ENCODE data around the gene PKIB. TPM values are rescaled to one million over a fixed set of nuclear protein-coding genes. Genes with fewer than 3 reads are reported as not detected.

The PKIB gene
- total RNA-seq, 2 experiments from 2014 or later = 0.69 to 0.90 TPM

- H3K4me3 Mint-ChIP-seq = no peak overlapping the region
- ATAC-seq (no peak), DNase-seq (no peak)
- no peak for TF ChIP-seq CTCF (IDR thresholded peaks at IDR 0.05)
- no peaks in the 10 kb centered on the region for H3K4me1 Mint-ChIP-seq (ENCODE audit: low read depth)
- ChIA-PET CTCF (no interaction called here), POLR2A (no interaction called here)
- no peaks in the 10 kb centered on the region for H3K27me3 Mint-ChIP-seq
- no peaks in the 10 kb centered on the region for H3K9me3 Mint-ChIP-seq
- no peaks in the 10 kb centered on the region for H3K36me3 Mint-ChIP-seq (ENCODE audit: low read depth)
- no peak overlapping the region for H3K27ac Mint-ChIP-seq
- intact Hi-C loops (cut with micrococcal nuclease) = no loop called here
These were observed 91.5 kb downstream of the PKIB start for GRCh38 chr6:122701666-122702065.

- H3K27me3 Mint-ChIP-seq = no peaks in the 10 kb centered on the region
- H3K9me3 Mint-ChIP-seq = no peaks in the 10 kb centered on the region
- ChIA-PET CTCF (no interaction called here), POLR2A (no interaction called here)
- H3K4me3 Mint-ChIP-seq = no peak overlapping the region
- intact Hi-C loops (cut with micrococcal nuclease) = no loop called here
- no peak for ATAC-seq
- no peaks in the 10 kb centered on the region for H3K36me3 Mint-ChIP-seq (ENCODE audit: low read depth)
- no peak for TF ChIP-seq CTCF (IDR thresholded peaks at IDR 0.05)
- H3K4me1 Mint-ChIP-seq (ENCODE audit: low read depth) = no peaks in the 10 kb centered on the region
- no peak for DNase-seq
- no peak overlapping the region for H3K27ac Mint-ChIP-seq
These were observed 92.6 kb downstream of the PKIB start for GRCh38 chr6:122702841-122703240.

GRCh38 chr6:122704066-122704465 lies 93.9 kb downstream of the PKIB start:
- no peak overlapping the region for H3K27ac Mint-ChIP-seq
- CTCF ChIA-PET = no interaction called here
- no peaks in the 10 kb centered on the region for H3K9me3 Mint-ChIP-seq
- H3K4me1 Mint-ChIP-seq (ENCODE audit: low read depth) = no peaks in the 10 kb centered on the region
- no peak overlapping the region for H3K4me3 Mint-ChIP-seq
- no peak for DNase-seq
- POLR2A ChIA-PET = no interaction called here
- ATAC-seq = no peak
- no peaks in the 10 kb centered on the region for H3K36me3 Mint-ChIP-seq (ENCODE audit: low read depth)
- TF ChIP-seq CTCF (IDR thresholded peaks at IDR 0.05) = no peak
- intact Hi-C loops (cut with micrococcal nuclease) = no loop called here
- peaks cover 2% of the 10 kb centered on the region for H3K27me3 Mint-ChIP-seq

GRCh38 chr6:122709922-122710512 lies 99.8 kb downstream of the PKIB start:
- H3K4me3 Mint-ChIP-seq = no peak overlapping the region
- intact Hi-C loops (cut with micrococcal nuclease) = no loop called here
- H3K36me3 Mint-ChIP-seq (ENCODE audit: low read depth) = no peaks in the 10 kb centered on the region
- no peak overlapping the region for H3K27ac Mint-ChIP-seq
- ATAC-seq (no peak), DNase-seq (no peak)
- peaks cover 2% of the 10 kb centered on the region for H3K27me3 Mint-ChIP-seq
- no peaks in the 10 kb centered on the region for H3K4me1 Mint-ChIP-seq (ENCODE audit: low read depth)
- CTCF ChIA-PET = no interaction called here
- TF ChIP-seq CTCF (IDR thresholded peaks at IDR 0.05) = no peak
- POLR2A ChIA-PET = no interaction called here
- no peaks in the 10 kb centered on the region for H3K9me3 Mint-ChIP-seq

- H3K36me3 Mint-ChIP-seq (ENCODE audit: low read depth) = no peaks in the 10 kb centered on the region
- peaks cover 2% of the 10 kb centered on the region for H3K27me3 Mint-ChIP-seq
- no peak for TF ChIP-seq CTCF (IDR thresholded peaks at IDR 0.05)
- ATAC-seq = no peak
- no peak overlapping the region for H3K4me3 Mint-ChIP-seq
- ChIA-PET POLR2A (no interaction called here), CTCF (interaction anchor here (0.9 kb wide), 1 partner anchor 19 kb away, joined by 3 read pairs; no protein-coding TSS in a partner anchor)
- no peak overlapping the region for H3K27ac Mint-ChIP-seq
- no peaks in the 10 kb centered on the region for H3K9me3 Mint-ChIP-seq
- DNase-seq = no peak
- intact Hi-C loops (cut with micrococcal nuclease) = no loop called here
- H3K4me1 Mint-ChIP-seq (ENCODE audit: low read depth) = no peaks in the 10 kb centered on the region
These were observed 100.9 kb downstream of the PKIB start for GRCh38 chr6:122710908-122711635.

Measured in activated CD8-positive, alpha-beta T cell treated with anti-CD3 and anti-CD28 coated beads for 36 hours (primary cell).